Ovary (tissue), 9 donors: ENCODE measurements around the gene SLIT2. TPM values are rescaled to one million over a fixed set of nuclear protein-coding genes. Genes with fewer than 3 reads are reported as not detected.

Experiments used
- DNase-seq, 5 donors: peaks; one replicate each; pipeline ENCODE4 v3.0.0-alpha.2; 2019 to 2020
- H3K27ac ChIP-seq, 2 donors: fragments of 200-600 bp; one replicate each; pipeline versions ENCODE4 v1.5.1 to v1.8.0; 2019 to 2022
- H3K27me3 ChIP-seq: fragments of 200-600 bp; one replicate; pipeline ENCODE4 v1.8.0; 2022
- H3K36me3 ChIP-seq: fragments of 200-600 bp; sonication (generic); one replicate; pipeline ENCODE4 v1.5.1; 2019
- H3K4me1 ChIP-seq: one replicate; pipeline ENCODE4 v1.8.1; 2013; ENCODE audit warnings: mild to moderate bottlenecking, moderate library complexity; ENCODE audit not compliant: insufficient read depth
- H3K4me3 ChIP-seq: fragments of 200-600 bp; sonication (generic); one replicate; pipeline ENCODE4 v1.5.1; 2017
- H3K9me3 ChIP-seq, 2 donors: fragments of 200-600 bp in 1 of 2; sonication (generic) in 1 of 2; one replicate each; pipeline versions ENCODE4 v1.5.1 to v1.8.1; 2013 to 2019; ENCODE audit warnings: mild to moderate bottlenecking in 1 of 2, moderate library complexity in 1 of 2
- CTCF ChIP-seq, 3 donors: fragments of 450-650 bp in 2 of 3; fragments of 200-600 bp in 1 of 3; IDR thresholded peaks; one replicate each; pipeline versions ENCODE4 v1.5.1 to v1.8.0; 2016 to 2022; ENCODE audit warnings: antibody characterized with exemption in 3 of 3, mild to moderate bottlenecking in 1 of 3
- EP300 ChIP-seq: sonication (generic); formaldehyde crosslinking; IDR thresholded peaks from one replicate; pipeline ENCODE4 v1.6.1; 2017; ENCODE audit warnings: antibody characterized with exemption
- POLR2A ChIP-seq: fragments of 450-650 bp; IDR thresholded peaks from one replicate; pipeline ENCODE4 v1.6.1; 2017; ENCODE audit warnings: antibody characterized with exemption, mild to moderate bottlenecking, moderate library complexity
- WGBS, 3 donors: extraction: QIAGEN DNeasy Blood & Tissue Kit in 1 of 3; methylation state at CpG; one replicate each; pipeline versions ENCODE4 v1.1.5 to v1.1.7; 2013 to 2017; 5-methylcytosine and 5-hydroxymethylcytosine counted together
- intact Hi-C, 4 donors: fragments of 100-400 bp; cut with DNase I; formaldehyde crosslinking; loops; one replicate each; pipeline versions ENCODE4 v1.11.0 to v1.15.1; 2022 to 2023
- polyA plus RNA-seq, 2 donors: library from polyadenylated mRNA; stranded (reverse); fragments of 200-250 nt in 1 of 2; fragments of 350-450 nt in 1 of 2; fragmentation: Illumina TruSeq in 1 of 2; extraction: RNeasy Lipid Tissue Mini Kit (QIAGEN cat#74804) in 1 of 2; gene quantifications; one replicate each; pipeline ENCODE4 v1.2.3, GENCODE V29; 2013 to 2014
- total RNA-seq, 7 donors: library from RNA; depleted of rRNA in 2 of 7; stranded (reverse); fragments of >200 nt in 2 of 7; fragmentation: NEBNext Ultra II Directional in 3 of 7; extraction: Animal tissue kit (Norgen Biotek cat#: 25700) in 3 of 7; gene quantifications; one replicate each; pipeline versions ENCODE4 v1.1.0 to v1.2.4, GENCODE V29; 2016 to 2023
- donor health status: DM: no; HTN: no; CAD: no; lungs with moderate emphysema.
- donor health status: DM: no; HTN: no; CAD: no.
- donor health status: Bipolar disorder and iron deficiency.
- donor health status: DM: yes; HTN: yes; CAD: no.
- donor health status: DM: no; HTN: no; CAD: no.
- donor health status: DM: yes; HTN: yes; CAD: no.

Gene SLIT2
- total and polyA plus RNA-seq, 9 donors: 2.0 to 17.7 (median 10.1) TPM

GRCh38 chr4:20255251-20255586 lies 3.5 kb downstream of the SLIT2 start:
- TF ChIP-seq CTCF (IDR thresholded peaks at IDR 0.05): no peak
- no peak for TF ChIP-seq POLR2A
- no peak for TF ChIP-seq EP300
- no peak for DNase-seq
- Histone ChIP-seq H3K9me3 (no peaks in the 10 kb centered on the region), H3K4me1 (peaks cover 10% of the 10 kb centered on the region), H3K27ac (no peak overlapping the region), H3K36me3 (no peaks in the 10 kb centered on the region), H3K27me3 (no peaks in the 10 kb centered on the region), H3K4me3 (peak overlapping the region; percentile 71)
- 43 to 73% (median 65%) methylated on average over 8 of the region's 8 CpGs for WGBS, 3 donors
- intact Hi-C loops: no loop called here

- no peak for TF ChIP-seq EP300
- no peak for TF ChIP-seq CTCF (IDR thresholded peaks at IDR 0.05)
- TF ChIP-seq POLR2A: no peak
- H3K4me1 ChIP-seq: peaks cover 10% of the 10 kb centered on the region
Measured at GRCh38 chr4:20255823-20256222, 4.1 kb downstream of the SLIT2 start.

GRCh38 chr4:20256381-20256881 lies 4.7 kb downstream of the SLIT2 start:
- Histone ChIP-seq H3K27me3 (no peaks in the 10 kb centered on the region), H3K36me3 (no peaks in the 10 kb centered on the region), H3K4me3 (no peak overlapping the region), H3K4me1 (peaks cover 10% of the 10 kb centered on the region), H3K9me3 (no peaks in the 10 kb centered on the region), H3K27ac (no peak overlapping the region)
- intact Hi-C loops: no loop called here
- 85 to 94% (median 89%) methylated on average over 2 of the region's 2 CpGs for WGBS, 3 donors
- DNase-seq: no peak
- TF ChIP-seq EP300 (no peak), CTCF (IDR thresholded peaks at IDR 0.05) (no peak), POLR2A (no peak)

More at GRCh38 chr4:20255823-20256222, 4.1 kb downstream of the SLIT2 start:
- intact Hi-C loops: no loop called here
- DNase-seq: no peak
- Histone ChIP-seq H3K36me3 (no peaks in the 10 kb centered on the region), H3K27ac (no peak overlapping the region), H3K4me3 (peak overlapping the region; percentile 71), H3K9me3 (no peaks in the 10 kb centered on the region), H3K27me3 (no peaks in the 10 kb centered on the region)
- WGBS, 3 donors: 81 to 95% (median 92%) methylated on average over 4 of the region's 4 CpGs

GRCh38 chr4:20259707-20260106 lies 8.0 kb downstream of the SLIT2 start:
- Histone ChIP-seq H3K36me3 (no peaks in the 10 kb centered on the region), H3K4me1 (peaks cover 3% of the 10 kb centered on the region)
- intact Hi-C loops: no loop called here

More at GRCh38 chr4:20259707-20260106, 8.0 kb downstream of the SLIT2 start:
- no peak overlapping the region for H3K27ac ChIP-seq
- DNase-seq: no peak
- no peaks in the 10 kb centered on the region for H3K27me3 ChIP-seq
- TF ChIP-seq CTCF (IDR thresholded peaks at IDR 0.05) (no peak), POLR2A (no peak), EP300 (no peak)
- no peaks in the 10 kb centered on the region for H3K9me3 ChIP-seq
- H3K4me3 ChIP-seq: no peak overlapping the region
